ENCODE measurements around the gene REXO1.

GRCh38 chr19:1871630-1872029 lies 23.3 kb upstream of the REXO1 start:
- TF ChIP-seq CTCF (IDR thresholded peaks at IDR 0.05), result no peak
- TF ChIP-seq EP300 (IDR thresholded peaks at IDR 0.05), result no peak
- TF ChIP-seq POLR2AphosphoS5 (IDR thresholded peaks at IDR 0.05), result no peak
- no peak for TF ChIP-seq POLR2A (IDR thresholded peaks at IDR 0.05; ENCODE audit: low read depth)
